Activated CD4-positive, alpha-beta T cell treated with anti-CD3 and anti-CD28 coated beads, Interleukin-2, amount 50 U/mL, for 1 hour (primary cell): ENCODE results near the gene GRK5.

Source experiments
- DNase-seq: peaks from one replicate; pipeline ENCODE4 v3.0.0-alpha.2; 2020

GRK5 gene

GRCh38 chr10:119466076-119466475 lies 258.7 kb downstream of the GRK5 start:
- DNase-seq = no peak

- DNase-seq = peak; percentile 22
Measured at GRCh38 chr10:119466655-119467054, 259.3 kb downstream of the GRK5 start.

- DNase-seq = no peak
Measured at GRCh38 chr10:119468542-119469324, 261.4 kb downstream of the GRK5 start.

GRCh38 chr10:119469325-119469707 lies 261.9 kb downstream of the GRK5 start:
- no peak for DNase-seq

GRCh38 chr10:119469846-119470245 lies 262.5 kb downstream of the GRK5 start:
- DNase-seq = no peak

GRCh38 chr10:119470920-119471702 lies 263.7 kb downstream of the GRK5 start:
- DNase-seq = no peak

GRCh38 chr10:119473771-119474170 lies 266.4 kb downstream of the GRK5 start:
- DNase-seq = no peak

GRCh38 chr10:119474606-119475005 lies 267.2 kb downstream of the GRK5 start:
- DNase-seq = no peak

- no peak for DNase-seq
Measured at GRCh38 chr10:119477444-119477843, 270.1 kb downstream of the GRK5 start.

GRCh38 chr10:119478111-119478802 lies 270.9 kb downstream of the GRK5 start:
- no peak for DNase-seq

- no peak for DNase-seq
Measured at GRCh38 chr10:119478811-119479341, 271.5 kb downstream of the GRK5 start.

- DNase-seq = no peak
Measured at GRCh38 chr10:119479532-119479931, 272.2 kb downstream of the GRK5 start.

GRCh38 chr10:119480667-119481066 lies 273.3 kb downstream of the GRK5 start:
- no peak for DNase-seq

GRCh38 chr10:119481781-119482426 lies 274.5 kb downstream of the GRK5 start:
- no peak for DNase-seq

- DNase-seq = no peak
Measured at GRCh38 chr10:119483001-119483400, 275.6 kb downstream of the GRK5 start.

GRCh38 chr10:119483839-119484238 lies 276.5 kb downstream of the GRK5 start:
- no peak for DNase-seq

GRCh38 chr10:119488675-119489074 lies 281.3 kb downstream of the GRK5 start:
- DNase-seq = no peak

GRCh38 chr10:119489991-119490326 lies 282.6 kb downstream of the GRK5 start:
- DNase-seq = no peak

- no peak for DNase-seq
Measured at GRCh38 chr10:119491966-119492757, 284.8 kb downstream of the GRK5 start.

GRCh38 chr10:119493155-119493554 lies 285.8 kb downstream of the GRK5 start:
- no peak for DNase-seq

GRCh38 chr10:119494236-119495020 lies 287.1 kb downstream of the GRK5 start:
- no peak for DNase-seq
